HT-29 (cell line): Measurements from ENCODE around the gene SCFD1. TPM values are rescaled to one million over a fixed set of nuclear protein-coding genes. Genes with fewer than 3 reads are reported as not detected.
A peak's percentile ranks its signal among the peaks of the same experiment; 100 is the strongest.
"Not testable (repeated sequence)": the region's sequence is repeated elsewhere in the genome, so short reads cannot be mapped to it uniquely, and the experiment has no call there.

Source experiments
- DNase-seq: peaks from one replicate; pipeline ENCODE4 v3.0.0-alpha.2; 2015; ENCODE audit warnings: low spot score
- total RNA-seq: library from RNA; depleted of rRNA; stranded (reverse); fragments of >200 nt; shearing (Covaris generic); gene quantifications from 2 replicates; pipeline ENCODE4 v1.2.3, GENCODE V29; 2014

Gene SCFD1
- total RNA-seq, 1 experiment from 2014 or later, result 30.6 TPM

GRCh38 chr14:30608533-30609006, 13.5 kb upstream of the SCFD1 start:
- DNase-seq, result no peak

- peak; percentile 33 for DNase-seq
Observed at GRCh38 chr14:30610787-30611343, 11.3 kb upstream of the SCFD1 start.

GRCh38 chr14:30614155-30614554, 8.0 kb upstream of the SCFD1 start:
- DNase-seq, result no peak

- no peak for DNase-seq
Observed at GRCh38 chr14:30620178-30620577, 1.9 kb upstream of the SCFD1 start.

GRCh38 chr14:30621354-30621939, 672 bp upstream of the SCFD1 start:
- peak; percentile 42 for DNase-seq

GRCh38 chr14:30623412-30624131, 1.5 kb downstream of the SCFD1 start:
- DNase-seq, result no peak

- no peak for DNase-seq
Observed at GRCh38 chr14:30624132-30624423, 2.0 kb downstream of the SCFD1 start.

- no peak for DNase-seq
Observed at GRCh38 chr14:30625533-30625932, 3.4 kb downstream of the SCFD1 start.

- DNase-seq, result not testable (repeated sequence)
Observed at GRCh38 chr14:30629432-30629831, 7.3 kb downstream of the SCFD1 start.

GRCh38 chr14:30630248-30630647, 8.1 kb downstream of the SCFD1 start:
- DNase-seq, result no peak

- DNase-seq, result no peak
Observed at GRCh38 chr14:30632730-30633129, 10.6 kb downstream of the SCFD1 start.

- no peak for DNase-seq
Observed at GRCh38 chr14:30638926-30639325, 16.8 kb downstream of the SCFD1 start.

- no peak for DNase-seq
Observed at GRCh38 chr14:30641207-30641606, 19.1 kb downstream of the SCFD1 start.

GRCh38 chr14:30644462-30644861, 22.3 kb downstream of the SCFD1 start:
- not testable (repeated sequence) for DNase-seq

GRCh38 chr14:30645600-30645999, 23.5 kb downstream of the SCFD1 start:
- no peak for DNase-seq

- no peak for DNase-seq
Observed at GRCh38 chr14:30648471-30648870, 26.4 kb downstream of the SCFD1 start.

GRCh38 chr14:30651937-30652336, 29.8 kb downstream of the SCFD1 start:
- no peak for DNase-seq

- no peak for DNase-seq
Observed at GRCh38 chr14:30655124-30655523, 33.0 kb downstream of the SCFD1 start.

- no peak for DNase-seq
Observed at GRCh38 chr14:30655658-30656057, 33.5 kb downstream of the SCFD1 start.

GRCh38 chr14:30656190-30656632, 34.1 kb downstream of the SCFD1 start:
- DNase-seq, result peak; percentile 49

GRCh38 chr14:30657050-30657449, 34.9 kb downstream of the SCFD1 start:
- no peak for DNase-seq

- no peak for DNase-seq
Observed at GRCh38 chr14:30657606-30658163, 35.6 kb downstream of the SCFD1 start.

GRCh38 chr14:30658645-30659044, 36.5 kb downstream of the SCFD1 start:
- DNase-seq, result no peak
